Epithelial cell of umbilical artery (primary cell): ENCODE data around the gene STMN1. TPM values are rescaled to one million over a fixed set of nuclear protein-coding genes. Genes with fewer than 3 reads are reported as not detected.

Source experiments
- total RNA-seq: library from RNA; depleted of rRNA; stranded (reverse); fragments of >200 nt; gene quantifications from 2 replicates; pipeline ENCODE4 v1.2.3, GENCODE V29; 2014

Gene STMN1
- 167 and 239 TPM in 2 replicates for total RNA-seq

DNA sequence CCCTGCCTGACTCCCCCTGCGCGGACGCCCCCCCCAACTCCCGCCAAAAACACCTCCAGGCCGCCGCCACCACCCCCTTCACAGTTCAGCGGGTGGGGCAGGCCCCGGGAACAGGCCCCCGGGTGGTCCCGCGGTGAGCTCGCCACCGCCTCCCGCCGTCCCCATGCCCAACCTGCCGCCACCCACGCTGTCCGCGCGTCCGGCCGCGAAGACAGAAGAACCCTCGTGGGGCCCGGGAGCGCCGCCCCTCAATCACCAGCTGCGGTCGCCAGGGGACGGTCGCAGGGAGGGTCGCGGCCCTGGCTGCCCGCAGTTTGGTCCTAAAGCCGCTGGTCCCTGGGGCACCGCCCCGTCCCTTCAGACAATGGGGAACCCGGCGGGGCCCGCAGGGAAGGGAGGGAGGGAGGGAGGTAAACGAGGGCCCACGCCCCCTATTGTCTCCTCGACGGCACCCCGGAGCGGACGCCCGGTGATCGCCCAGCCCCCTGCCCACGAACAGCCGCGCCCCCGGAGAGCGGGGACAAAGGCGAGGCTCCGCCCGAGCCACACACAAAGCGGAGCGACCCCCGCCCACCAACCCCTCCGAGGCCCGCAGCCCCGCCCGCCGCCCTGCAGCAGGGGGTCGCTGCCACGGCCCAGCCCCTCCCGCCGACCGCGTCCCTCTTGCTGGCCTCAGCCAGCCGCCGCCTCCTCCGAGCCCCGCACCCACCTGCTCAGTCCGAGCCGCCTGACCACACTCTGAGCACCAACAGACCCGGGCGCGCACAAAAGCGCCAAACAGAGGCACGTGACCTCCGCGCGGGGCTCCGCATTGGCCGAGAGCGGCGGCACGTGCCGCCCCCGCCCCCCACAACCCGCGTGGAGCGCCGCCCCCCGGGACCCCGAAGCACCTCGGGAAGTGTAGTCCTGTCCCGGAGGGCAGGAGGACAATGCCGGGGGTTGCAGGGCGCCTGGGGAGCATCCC lies at the start of gene STMN1:
STMN1 (minus strand) TSS at position 740 of the 964 bp plus-strand sequence. CDS start 1,743 bp downstream, outside the sequence.

DNA sequence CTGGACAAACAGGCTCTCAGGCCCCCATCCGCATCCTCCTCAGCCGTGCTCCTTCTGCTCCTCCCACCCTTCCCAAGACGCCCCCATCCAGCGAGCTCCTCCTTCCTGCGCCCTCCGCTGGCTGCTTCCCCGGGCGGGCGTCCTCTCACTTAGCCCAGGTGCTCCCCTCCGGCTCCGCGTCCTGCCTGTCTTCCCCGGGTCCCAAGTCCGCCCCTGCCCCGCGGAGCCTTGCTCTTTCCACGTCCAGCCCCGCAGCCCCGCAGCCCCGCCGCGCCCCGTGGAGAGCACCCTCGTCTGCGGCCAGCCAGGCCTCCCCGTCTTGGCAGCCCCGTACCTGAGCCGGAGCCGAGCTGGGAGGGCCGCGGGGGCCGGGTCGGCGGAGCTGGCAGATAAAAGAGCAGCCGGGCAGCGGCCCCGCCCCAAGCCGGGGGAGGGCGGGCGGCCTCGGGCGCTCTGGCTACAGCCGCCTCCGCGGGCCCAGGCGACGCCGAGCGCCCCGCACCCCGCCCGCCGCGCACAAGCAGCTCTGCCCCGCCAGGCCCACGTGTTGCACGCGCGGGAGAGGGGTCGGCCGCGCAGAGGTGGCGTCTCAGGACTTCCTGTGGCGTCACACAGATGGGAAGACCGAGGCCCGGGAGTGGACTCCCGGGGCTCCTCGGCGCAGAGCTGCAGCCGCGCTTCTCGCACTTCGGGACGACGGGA lies 30.9 kb downstream of the STMN1 start, which contains the start of gene PAQR7:
PAQR7 (minus strand) TSS at position 555 of the 702 bp plus-strand sequence. CDS start 11,869 bp downstream, outside the sequence.

DNA sequence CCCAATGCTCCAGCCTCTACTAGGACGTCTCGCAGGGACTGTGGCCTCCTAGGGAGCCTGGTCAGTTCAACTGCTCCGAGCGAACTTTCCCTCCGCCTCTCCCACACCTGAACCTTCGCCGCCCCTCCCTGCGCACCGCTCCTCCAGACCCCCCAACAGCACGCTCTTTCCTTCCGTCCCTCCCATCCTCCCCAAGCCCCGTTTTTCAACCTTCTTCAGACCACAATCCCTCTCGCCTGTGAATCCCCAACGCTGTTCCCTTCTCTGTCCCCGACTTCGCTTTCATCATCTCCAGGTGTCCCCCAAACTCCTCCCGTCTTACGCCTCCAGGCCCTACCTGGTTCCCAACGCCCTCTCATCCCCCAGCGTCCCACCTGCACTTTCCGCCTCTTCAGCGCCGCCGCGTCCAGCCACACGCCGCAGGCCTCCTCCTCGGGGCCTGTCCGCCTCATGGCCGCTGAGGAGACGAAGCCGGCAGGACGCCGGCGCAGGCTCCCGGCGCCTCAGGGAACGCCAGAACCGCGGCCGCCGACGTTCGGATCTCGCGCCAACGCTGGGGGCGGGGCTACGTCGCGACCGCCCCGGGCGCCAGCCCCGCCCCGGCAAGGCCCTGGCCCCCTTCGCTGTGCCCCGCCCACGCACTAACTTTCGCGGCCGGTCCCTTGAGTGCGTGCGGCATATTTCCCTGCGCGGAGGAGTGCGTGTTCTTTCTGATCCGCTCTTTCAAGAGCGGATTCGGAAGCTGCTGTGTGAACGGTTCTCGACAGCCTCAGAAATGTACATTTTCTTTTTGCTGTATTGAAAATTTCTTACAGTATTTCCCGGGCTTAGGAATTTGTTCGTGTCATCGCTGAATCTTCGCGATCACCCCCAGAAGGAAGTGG lies 47.1 kb downstream of the STMN1 start, which contains the start of gene AUNIP:
AUNIP (minus strand) TSS at position 552 of the 884 bp plus-strand sequence; CDS start at position 452, 100 bp downstream.

Other genes with a start within 250 kb of the STMN1 start
- 18.1 and 19.5 TPM in 2 replicates for gene SELENON, start 106.2 kb downstream of the STMN1 start, total RNA-seq
- 28.3 and 28.7 TPM in 2 replicates for gene MTFR1L, start 86.5 kb downstream of the STMN1 start, total RNA-seq
- 4.5 and 5.5 TPM in 2 replicates for gene AUNIP, start 47.0 kb downstream of the STMN1 start, total RNA-seq
- 2.6 and 5.8 TPM in 2 replicates for gene PAQR7, start 30.7 kb downstream of the STMN1 start, total RNA-seq
- gene PAFAH2, start 91.6 kb upstream of the STMN1 start, total RNA-seq: 5.8 and 7.0 TPM in 2 replicates
- under 0.01 TPM in 1 of 2 replicates, not detected in the other for gene EXTL1, start 115.4 kb upstream of the STMN1 start, total RNA-seq
- gene SLC30A2, start 139.7 kb upstream of the STMN1 start, total RNA-seq: not detected in 2 replicates
- gene TRIM63, start 161.2 kb upstream of the STMN1 start, total RNA-seq: not detected in 2 replicates
- gene PDIK1L, start 205.4 kb upstream of the STMN1 start, total RNA-seq: 4.5 and 7.4 TPM in 2 replicates